Spleen (tissue), 7 donors: ENCODE results near the gene C20orf204.

Experiments used
- POLR2A ChIP-seq, 3 donors: fragments of 450-650 bp; IDR thresholded peaks; one replicate each; pipeline ENCODE4 v1.5.1; 2017; ENCODE audit warnings: antibody characterized with exemption in 3 of 3, mild to moderate bottlenecking in 1 of 3
- POLR2AphosphoS5 ChIP-seq, 3 donors: sonication (generic); formaldehyde crosslinking; IDR thresholded peaks; one replicate each; pipeline ENCODE4 v1.5.1; 2017; ENCODE audit warnings: antibody characterized with exemption in 3 of 3
- TF ChIP-seq, protein P1 (sequence below), 11 experiments: fragments of 200-600 bp in 7 of 11; fragments of 450-650 bp in 4 of 11; sonication (generic) in 4 of 11; IDR thresholded peaks in 8 of 11; conservative IDR thresholded peaks in 3 of 11; 1 replicate in 7 of 11; 2 replicates in 4 of 11; pipeline versions ENCODE4 v1.4.0 to v1.8.0; 2016 to 2021; ENCODE audit warnings: antibody characterized with exemption in 11 of 11, inconsistent platforms in 4 of 11, mild to moderate bottlenecking in 1 of 11
- donor health status: DM: no; HTN: no; CAD: no; lungs with moderate emphysema.
- donor health status: DM: no; HTN: no; CAD: no.
- donor health status: DM: no; HTN: no; CAD: no.

DNA sequence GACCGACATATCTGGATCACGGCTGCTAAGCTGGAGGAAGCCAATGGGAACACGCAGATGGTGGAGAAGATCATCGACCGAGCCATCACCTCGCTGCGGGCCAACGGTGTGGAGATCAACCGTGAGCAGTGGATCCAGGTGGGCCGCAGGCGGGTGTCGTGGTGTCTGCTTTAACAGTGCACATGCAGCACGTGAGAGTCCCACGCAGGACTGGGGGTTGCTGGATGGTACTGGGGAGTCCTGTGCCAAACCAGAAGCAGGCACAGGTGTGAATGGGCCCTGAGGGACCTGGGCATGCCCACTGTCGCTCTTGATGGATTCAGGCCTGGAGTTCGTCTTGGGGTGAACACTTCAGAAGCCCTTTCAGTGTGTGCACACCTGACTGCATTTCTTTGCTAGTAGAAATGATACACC lies 24.6 kb upstream of the C20orf204 start:
- TF ChIP-seq, protein P1, sequence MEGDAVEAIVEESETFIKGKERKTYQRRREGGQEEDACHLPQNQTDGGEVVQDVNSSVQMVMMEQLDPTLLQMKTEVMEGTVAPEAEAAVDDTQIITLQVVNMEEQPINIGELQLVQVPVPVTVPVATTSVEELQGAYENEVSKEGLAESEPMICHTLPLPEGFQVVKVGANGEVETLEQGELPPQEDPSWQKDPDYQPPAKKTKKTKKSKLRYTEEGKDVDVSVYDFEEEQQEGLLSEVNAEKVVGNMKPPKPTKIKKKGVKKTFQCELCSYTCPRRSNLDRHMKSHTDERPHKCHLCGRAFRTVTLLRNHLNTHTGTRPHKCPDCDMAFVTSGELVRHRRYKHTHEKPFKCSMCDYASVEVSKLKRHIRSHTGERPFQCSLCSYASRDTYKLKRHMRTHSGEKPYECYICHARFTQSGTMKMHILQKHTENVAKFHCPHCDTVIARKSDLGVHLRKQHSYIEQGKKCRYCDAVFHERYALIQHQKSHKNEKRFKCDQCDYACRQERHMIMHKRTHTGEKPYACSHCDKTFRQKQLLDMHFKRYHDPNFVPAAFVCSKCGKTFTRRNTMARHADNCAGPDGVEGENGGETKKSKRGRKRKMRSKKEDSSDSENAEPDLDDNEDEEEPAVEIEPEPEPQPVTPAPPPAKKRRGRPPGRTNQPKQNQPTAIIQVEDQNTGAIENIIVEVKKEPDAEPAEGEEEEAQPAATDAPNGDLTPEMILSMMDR (IDR thresholded peaks at IDR 0.05 in 8 of 11, conservative IDR thresholded peaks at IDR 0.05 in 3 of 11) = no peak
- TF ChIP-seq POLR2AphosphoS5 (IDR thresholded peaks at IDR 0.05) = peak in 2 of 3 donors; percentile 31 to 44
- TF ChIP-seq POLR2A (IDR thresholded peaks at IDR 0.05) = no peak
